Left ventricle myocardium inferior (tissue), 1 donor: ENCODE results near the gene APPBP2. TPM values are rescaled to one million over a fixed set of nuclear protein-coding genes. Genes with fewer than 3 reads are reported as not detected.
A peak's percentile ranks its signal among the peaks of the same experiment; 100 is the strongest.
"Not testable (repeated sequence)": the region's sequence is repeated elsewhere in the genome, so short reads cannot be mapped to it uniquely, and the experiment has no call there.

Experiments used
- DNase-seq: peaks from one replicate; pipeline ENCODE4 v3.0.0-alpha.2; 2020
- H3K27ac ChIP-seq: fragments of 200-600 bp; replicated peaks from 2 replicates; pipeline ENCODE4 v1.8.0; 2021
- H3K27me3 ChIP-seq: fragments of 200-600 bp; 2 replicates; pipeline ENCODE4 v1.8.0; 2021; ENCODE audit warnings: low read depth
- H3K36me3 ChIP-seq: fragments of 200-600 bp; 2 replicates; pipeline ENCODE4 v1.8.0; 2021
- H3K4me1 ChIP-seq: fragments of 200-600 bp; 2 replicates; pipeline ENCODE4 v1.8.0; 2021
- H3K4me3 ChIP-seq: fragments of 200-600 bp; 2 replicates; pipeline ENCODE4 v1.8.0; 2021; ENCODE audit warnings: mild to moderate bottlenecking, moderate library complexity
- H3K9me3 ChIP-seq: fragments of 200-600 bp; replicated peaks from 2 replicates; pipeline ENCODE4 v1.8.0; 2021
- CTCF ChIP-seq: fragments of 200-600 bp; IDR thresholded peaks from 2 replicates; pipeline ENCODE4 v1.8.0; 2021; ENCODE audit warnings: antibody characterized with exemption, mild to moderate bottlenecking, borderline replicate concordance
- intact Hi-C: fragments of 100-400 bp; cut with micrococcal nuclease; formaldehyde crosslinking; loops from one replicate; pipeline ENCODE4 v1.11.0; 2022
- total RNA-seq: library from RNA; stranded (reverse); fragmentation: NEBNext Ultra II Directional; extraction: Animal tissue kit (Norgen Biotek cat#: 25700); gene quantifications from one replicate; pipeline ENCODE4 v1.2.1, GENCODE V29; 2021
- donor health status: DM: no; HTN: yes; CAD: no; lungs with severe emphysema.

Gene APPBP2
- total RNA-seq, 1 donor from 2014 or later: 16.6 TPM

- intact Hi-C loops, H3K36me3 ChIP-seq, H3K4me1 ChIP-seq, H3K27me3 ChIP-seq, H3K27ac ChIP-seq, H3K4me3 ChIP-seq, DNase-seq, H3K9me3 ChIP-seq: not testable (repeated sequence)
Observed at GRCh38 chr17:60428491-60428890, 97.6 kb downstream of the APPBP2 start.

- DNase-seq: no peak
- no peak for TF ChIP-seq CTCF
- H3K27ac ChIP-seq: no peak overlapping the region
- H3K27me3 ChIP-seq: no peaks in the 10 kb centered on the region
- peaks cover 5% of the 10 kb centered on the region for H3K4me1 ChIP-seq
- intact Hi-C loops: no loop called here
- H3K36me3 ChIP-seq: no peaks in the 10 kb centered on the region
- H3K9me3 ChIP-seq: no peaks in the 10 kb centered on the region
- H3K4me3 ChIP-seq: no peak overlapping the region
Observed at GRCh38 chr17:60426596-60426995, 99.4 kb downstream of the APPBP2 start.

- no peak for TF ChIP-seq CTCF
- Histone ChIP-seq H3K4me3 (no peak overlapping the region), H3K4me1 (peaks cover 12% of the 10 kb centered on the region), H3K9me3 (no peaks in the 10 kb centered on the region), H3K27ac (no peak overlapping the region), H3K36me3 (no peaks in the 10 kb centered on the region), H3K27me3 (no peaks in the 10 kb centered on the region)
- intact Hi-C loops: no loop called here
- no peak for DNase-seq
Observed at GRCh38 chr17:60425626-60426025, 100.4 kb downstream of the APPBP2 start.

- intact Hi-C loops: no loop called here
Observed at GRCh38 chr17:60423865-60424264, 102.2 kb downstream of the APPBP2 start.

GRCh38 chr17:60422162-60422665, 103.8 kb downstream of the APPBP2 start, which contains the start of gene CHCT1:
Gene CHCT1 (plus strand): TSS chr17:60422489. CDS start chr17:60422593, 104 bp downstream.
- intact Hi-C loops: no loop called here
- Histone ChIP-seq H3K27me3 (no peaks in the 10 kb centered on the region), H3K9me3 (no peaks in the 10 kb centered on the region), H3K27ac (peak within 1 kb of the TSS; percentile 46), H3K36me3 (no peaks in the 10 kb centered on the region), H3K4me3 (peak within 1 kb of the TSS; percentile 67), H3K4me1 (peaks cover 12% of the 10 kb centered on the region)
- no peak for TF ChIP-seq CTCF
- no peak for DNase-seq

More at GRCh38 chr17:60423865-60424264, 102.2 kb downstream of the APPBP2 start:
- H3K36me3 ChIP-seq: no peaks in the 10 kb centered on the region
- no peaks in the 10 kb centered on the region for H3K27me3 ChIP-seq
- no peak for TF ChIP-seq CTCF
- no peaks in the 10 kb centered on the region for H3K9me3 ChIP-seq
- H3K4me3 ChIP-seq: no peak overlapping the region
- H3K27ac ChIP-seq: no peak overlapping the region
- H3K4me1 ChIP-seq: peaks cover 12% of the 10 kb centered on the region
- no peak for DNase-seq

GRCh38 chr17:60421273-60422161, 104.5 kb downstream of the APPBP2 start:
- Histone ChIP-seq H3K27ac (peak overlapping the region; percentile 46), H3K4me1 (peaks cover 12% of the 10 kb centered on the region), H3K27me3 (no peaks in the 10 kb centered on the region), H3K36me3 (no peaks in the 10 kb centered on the region), H3K9me3 (no peaks in the 10 kb centered on the region), H3K4me3 (peak overlapping the region; percentile 67)
- intact Hi-C loops: no loop called here
- TF ChIP-seq CTCF: peak; percentile 96
- peak; percentile 68 for DNase-seq

- intact Hi-C loops, H3K9me3 ChIP-seq, H3K36me3 ChIP-seq, H3K27me3 ChIP-seq, H3K4me3 ChIP-seq, DNase-seq, H3K27ac ChIP-seq: not testable (repeated sequence)
- H3K4me1 ChIP-seq: peaks cover 16% of the 10 kb centered on the region
Observed at GRCh38 chr17:60419875-60420274, 106.2 kb downstream of the APPBP2 start.

- H3K9me3 ChIP-seq, intact Hi-C loops, H3K27ac ChIP-seq, H3K4me3 ChIP-seq, H3K27me3 ChIP-seq, DNase-seq, H3K36me3 ChIP-seq: not testable (repeated sequence)
- peaks cover 16% of the 10 kb centered on the region for H3K4me1 ChIP-seq
Observed at GRCh38 chr17:60419003-60419402, 107.0 kb downstream of the APPBP2 start.
